Measurements from ENCODE around the gene PMPCA.
A peak's percentile ranks its signal among the peaks of the same experiment; 100 is the strongest.
"Not testable (repeated sequence)": the region's sequence is repeated elsewhere in the genome, so short reads cannot be mapped to it uniquely, and the experiment has no call there.

PMPCA gene

DNA sequence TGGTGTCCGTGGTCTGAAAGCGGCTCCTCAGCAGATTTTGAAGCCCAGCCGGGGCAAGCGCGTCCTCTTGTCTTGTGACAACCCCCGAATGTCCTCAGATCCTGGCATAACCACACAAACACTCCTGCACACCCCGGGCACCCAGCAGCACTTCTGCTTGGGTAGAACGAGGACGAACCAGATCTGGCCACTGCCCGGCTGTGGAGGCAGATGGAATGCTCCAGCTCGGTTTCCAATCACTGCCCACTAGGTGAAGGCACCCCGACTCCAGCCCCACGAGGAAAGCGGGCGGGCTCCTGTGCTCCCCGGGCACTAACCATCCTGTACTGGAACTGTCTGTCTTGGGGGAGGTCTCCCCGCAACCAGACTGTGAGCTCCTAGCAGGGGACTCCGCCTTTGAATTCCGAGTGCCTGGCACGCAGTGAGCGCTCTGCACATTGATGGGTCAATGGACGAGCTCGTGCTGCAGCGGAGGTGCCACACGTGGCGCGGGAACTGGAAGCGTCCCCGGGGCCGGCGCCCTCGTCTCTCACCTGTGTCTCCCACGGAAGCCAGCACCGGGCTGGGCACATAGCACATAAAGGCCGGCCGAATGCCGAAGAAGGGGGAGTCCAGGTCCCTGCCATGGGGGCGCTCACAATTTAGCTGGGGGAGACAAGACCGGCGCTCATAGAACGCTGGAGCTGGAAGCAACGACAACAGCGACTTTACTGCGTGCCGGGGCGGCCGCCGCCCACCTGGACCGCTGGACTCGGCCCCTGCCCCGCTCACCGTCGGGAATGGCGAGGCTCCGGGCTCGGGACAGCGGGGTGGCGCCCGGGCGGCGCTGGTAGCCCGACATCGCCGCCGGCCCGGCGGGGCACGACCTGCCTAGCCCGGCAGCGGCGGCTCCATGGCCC is 652 bp upstream of the PMPCA start:
- peak; percentile 47 for FAIRE-seq
- DNase-seq (ENCODE audit: insufficient read length, low spot score) = peak; percentile 63

DNA sequence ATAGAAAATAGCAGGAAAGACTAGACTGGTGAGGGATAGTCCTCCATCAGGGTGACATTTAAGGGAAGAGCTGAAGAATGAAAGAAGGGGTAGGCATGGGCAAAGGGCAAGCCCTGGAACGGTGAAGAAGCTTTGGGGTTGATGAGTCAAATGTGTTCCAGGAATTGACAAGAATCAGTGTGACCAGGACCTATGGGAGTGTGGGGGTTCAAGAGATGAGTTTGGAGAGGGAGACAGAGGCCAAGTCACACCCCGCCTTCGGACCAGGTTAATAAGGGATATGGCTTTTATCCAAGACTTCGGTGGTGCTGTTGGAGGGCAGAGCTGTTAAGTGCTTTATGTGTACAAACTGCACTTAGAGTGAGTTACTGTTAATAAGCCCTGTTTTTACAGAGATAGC is 920 bp downstream of the PMPCA start:
- FAIRE-seq = no peak
- DNase-seq (ENCODE audit: insufficient read length, low spot score) = no peak

DNA sequence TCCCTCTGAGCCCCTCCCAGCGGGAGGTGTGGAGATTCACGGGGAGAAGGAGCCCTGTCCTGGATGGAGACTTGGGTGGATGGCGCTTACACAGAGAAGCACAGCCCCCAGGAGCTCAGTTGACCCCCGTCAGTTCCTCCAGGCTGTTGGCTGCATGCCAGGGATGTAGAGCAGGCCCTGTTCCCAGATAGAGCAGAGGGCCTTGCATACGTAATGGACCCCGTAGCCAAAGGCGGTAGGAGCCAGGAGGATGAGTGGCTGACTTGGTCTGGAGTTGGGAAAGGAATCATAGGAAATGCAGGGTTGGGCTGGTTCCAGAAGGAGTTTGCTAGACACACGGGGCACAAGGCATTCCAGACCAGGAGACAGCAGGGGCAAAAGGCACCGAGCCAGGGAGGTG is 2.5 kb downstream of the PMPCA start:
- no peak for FAIRE-seq
- no peak for DNase-seq (ENCODE audit: insufficient read length, low spot score)

DNA sequence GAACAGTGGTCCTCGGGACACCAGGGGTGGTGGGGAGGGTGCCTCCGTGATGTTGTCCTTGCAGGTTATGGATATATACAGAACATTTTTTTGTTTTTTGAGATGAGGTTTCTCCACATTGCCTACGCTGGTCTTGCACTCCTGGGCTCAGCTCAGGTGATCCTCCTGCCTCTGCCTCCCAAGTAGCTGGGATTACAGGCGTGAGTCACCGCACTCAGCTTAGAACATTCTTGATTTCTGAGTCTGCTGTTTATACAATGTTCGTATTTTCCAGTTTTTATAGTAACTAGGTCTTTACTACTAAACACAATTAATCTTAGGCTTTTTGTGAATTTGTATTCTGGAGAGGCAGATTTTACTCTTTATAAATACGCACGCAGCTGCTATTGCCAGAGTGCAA is 6.0 kb downstream of the PMPCA start:
- no peak for FAIRE-seq
- DNase-seq (ENCODE audit: insufficient read length, low spot score) = no peak

DNA sequence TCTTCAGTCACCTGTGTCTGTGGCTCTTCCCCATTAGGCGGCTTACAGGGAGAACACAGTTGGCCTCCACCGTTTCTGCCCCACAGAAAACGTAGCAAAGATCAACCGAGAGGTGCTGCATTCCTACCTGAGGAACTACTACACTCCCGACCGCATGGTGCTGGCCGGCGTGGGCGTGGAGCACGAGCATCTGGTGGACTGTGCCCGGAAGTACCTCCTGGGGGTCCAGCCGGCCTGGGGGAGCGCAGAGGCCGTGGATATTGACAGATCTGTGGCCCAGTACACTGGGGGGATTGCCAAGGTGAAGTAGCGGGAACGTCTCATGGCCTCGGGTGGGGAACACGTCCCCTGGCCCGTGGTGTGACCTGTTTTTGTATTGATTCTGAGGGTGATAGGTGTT is 6.5 kb downstream of the PMPCA start:
- no peak for DNase-seq (ENCODE audit: insufficient read length, low spot score)
- FAIRE-seq = no peak

DNA sequence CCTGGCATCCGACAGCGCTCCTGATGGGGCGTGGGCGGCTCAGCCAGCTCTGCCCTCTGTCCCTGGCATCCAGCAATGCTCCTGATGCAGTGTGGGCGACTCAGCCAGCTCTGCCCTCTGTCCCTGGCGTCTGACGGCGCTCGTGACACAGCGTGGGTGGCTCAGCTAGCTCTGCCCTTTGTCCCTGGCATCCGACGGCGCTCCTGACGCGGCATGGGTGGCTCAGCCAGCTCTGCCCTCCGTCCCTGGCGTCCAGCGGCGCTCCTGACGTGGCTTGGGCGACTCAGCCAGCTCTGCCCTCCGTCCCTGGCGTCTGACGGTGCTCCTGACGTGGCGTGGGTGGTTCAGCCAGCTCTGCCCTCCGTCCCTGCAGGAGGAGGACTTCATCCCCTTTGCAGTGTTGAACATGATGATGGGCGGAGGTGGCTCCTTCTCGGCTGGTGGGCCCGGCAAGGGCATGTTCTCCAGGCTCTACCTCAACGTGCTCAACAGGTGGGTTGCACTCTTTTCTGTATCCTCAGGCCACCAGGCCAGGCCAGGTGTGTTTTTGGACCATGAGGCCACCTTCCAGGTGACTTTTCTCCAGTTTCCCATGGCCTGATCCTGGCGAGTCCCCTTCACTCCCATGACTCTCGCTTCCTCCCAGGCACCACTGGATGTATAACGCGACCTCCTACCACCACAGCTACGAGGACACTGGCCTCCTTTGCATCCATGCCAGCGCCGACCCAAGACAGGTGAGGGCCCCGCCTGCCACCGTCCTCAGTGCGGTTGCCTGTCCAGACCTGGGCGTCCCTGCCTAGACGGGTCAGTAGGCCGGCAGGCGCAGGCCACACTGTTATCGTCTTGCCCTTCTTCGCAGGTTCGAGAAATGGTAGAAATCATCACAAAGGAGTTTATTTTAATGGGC is 8.0 kb downstream of the PMPCA start:
- no peak for FAIRE-seq
- DNase-seq (ENCODE audit: insufficient read length, low spot score) = no peak

DNA sequence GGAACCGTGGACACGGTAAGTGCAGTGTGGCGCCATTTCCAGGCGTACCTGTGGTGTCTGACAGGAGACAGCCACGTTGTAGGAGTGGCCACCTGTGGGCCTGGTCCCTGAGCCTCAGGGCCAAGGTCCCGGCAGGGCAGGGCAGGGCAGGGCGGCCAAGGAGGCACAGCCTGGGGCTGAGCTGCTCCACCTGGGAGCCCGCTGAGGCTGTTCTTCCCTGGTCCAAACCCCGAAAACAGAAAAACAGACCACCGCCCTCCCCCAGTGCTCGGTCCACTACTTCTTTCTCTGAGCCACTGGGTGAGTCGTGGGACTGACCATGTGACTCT is 8.6 kb downstream of the PMPCA start:
- FAIRE-seq (no peak), DNase-seq (ENCODE audit: insufficient read length, low spot score) (no peak)

DNA sequence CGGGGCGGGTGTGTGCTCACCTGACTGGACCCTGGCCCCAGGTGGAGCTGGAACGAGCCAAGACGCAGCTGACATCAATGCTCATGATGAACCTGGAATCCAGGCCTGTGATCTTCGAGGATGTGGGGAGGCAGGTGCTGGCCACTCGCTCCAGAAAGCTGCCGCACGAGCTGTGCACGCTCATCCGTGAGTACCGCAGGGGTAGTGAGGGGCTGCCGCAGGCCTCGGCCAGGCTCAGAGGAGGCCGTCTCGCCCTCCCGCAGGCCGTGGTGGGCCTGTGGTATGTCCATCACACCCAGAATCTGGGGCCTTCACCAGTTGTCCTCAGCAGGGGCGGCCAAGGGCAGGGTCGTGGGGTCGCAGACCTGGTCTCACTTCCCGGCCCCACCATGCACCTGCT is 11.3 kb downstream of the PMPCA start:
- FAIRE-seq = no peak
- no peak for DNase-seq (ENCODE audit: insufficient read length, low spot score)

DNA sequence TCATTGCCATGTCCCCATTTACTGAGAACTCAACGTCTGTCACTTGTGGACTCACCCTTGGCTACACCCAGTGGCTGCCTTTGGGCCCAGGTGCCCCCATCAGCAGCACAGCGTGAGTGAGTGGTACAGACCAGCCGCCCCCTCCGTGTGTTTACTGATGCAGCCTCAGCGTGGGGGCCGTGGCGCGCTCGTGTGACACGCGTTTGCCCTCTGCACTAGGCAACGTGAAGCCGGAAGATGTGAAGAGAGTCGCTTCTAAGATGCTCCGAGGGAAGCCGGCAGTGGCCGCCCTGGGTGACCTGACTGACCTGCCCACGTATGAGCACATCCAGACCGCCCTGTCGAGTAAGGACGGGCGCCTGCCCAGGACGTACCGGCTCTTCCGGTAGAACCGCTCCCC is 12.4 kb downstream of the PMPCA start:
- no peak for FAIRE-seq
- DNase-seq (ENCODE audit: insufficient read length, low spot score) = no peak

DNA sequence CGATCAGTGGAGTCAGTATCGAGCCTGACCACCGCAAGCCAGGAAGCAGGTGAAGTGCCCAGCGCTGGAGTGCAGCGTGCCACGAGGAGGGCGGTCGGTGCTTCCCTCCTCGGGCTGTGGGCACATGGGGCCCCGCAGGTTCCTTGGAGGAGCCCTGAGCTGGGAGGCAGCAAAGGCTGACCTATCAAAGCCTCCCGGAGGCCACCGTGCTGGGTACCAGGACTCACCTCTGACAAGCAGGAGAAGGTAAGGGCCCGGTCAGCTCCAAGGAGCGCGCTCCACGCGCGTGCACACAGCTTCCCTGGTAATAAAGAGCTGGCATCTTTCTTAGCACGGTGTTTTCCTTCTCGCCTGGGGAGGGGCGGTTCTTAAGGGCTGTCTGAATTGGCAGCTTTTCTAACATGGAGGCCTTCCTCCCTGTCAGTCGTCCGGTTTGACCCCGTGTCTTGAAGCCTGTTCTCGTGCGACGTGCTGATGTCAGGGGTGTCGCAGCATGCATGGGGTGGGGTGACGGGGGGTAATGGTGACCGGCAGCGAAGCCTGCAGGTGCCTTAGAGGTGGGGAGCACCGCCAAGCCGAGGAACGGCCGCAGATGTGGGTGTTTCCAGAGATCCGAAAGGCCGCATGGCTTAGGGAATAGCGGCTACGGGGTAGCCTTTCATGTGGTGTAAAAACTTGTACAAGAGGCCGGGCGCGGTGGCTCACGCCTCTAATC is 13.1 kb downstream of the PMPCA start:
- no peak for DNase-seq (ENCODE audit: insufficient read length, low spot score)
- FAIRE-seq = no peak

DNA sequence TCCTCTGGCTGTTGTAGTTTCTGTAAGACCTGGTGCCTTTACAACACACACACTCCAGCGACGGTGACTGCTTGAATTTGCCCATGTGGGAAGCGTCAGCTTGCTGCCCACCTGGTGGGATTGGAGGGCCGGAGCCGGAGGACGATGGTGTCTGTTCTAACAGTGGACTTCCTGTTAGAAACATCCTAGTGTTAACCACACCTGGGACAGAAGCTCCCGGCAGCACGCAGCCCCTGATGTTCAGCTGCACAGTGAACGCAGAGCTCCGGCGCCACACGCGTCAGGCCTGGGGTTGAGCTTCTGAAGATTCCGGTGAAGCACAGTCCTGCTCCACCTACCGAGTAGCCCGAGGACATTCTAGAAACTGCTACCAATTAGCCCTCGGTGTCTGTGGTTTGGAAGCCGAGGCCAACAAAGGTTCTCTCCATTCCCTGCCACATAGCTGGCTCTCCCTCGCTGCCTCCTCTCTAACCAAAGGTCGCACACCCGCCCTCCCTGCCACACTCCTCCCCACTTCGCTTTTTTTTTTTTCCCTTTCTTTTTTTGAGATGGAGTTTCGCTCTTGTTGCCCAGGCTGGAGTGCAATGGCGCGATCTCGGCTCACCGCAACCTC is 14.4 kb downstream of the PMPCA start:
- FAIRE-seq (no peak), DNase-seq (ENCODE audit: insufficient read length, low spot score) (no peak)

DNA sequence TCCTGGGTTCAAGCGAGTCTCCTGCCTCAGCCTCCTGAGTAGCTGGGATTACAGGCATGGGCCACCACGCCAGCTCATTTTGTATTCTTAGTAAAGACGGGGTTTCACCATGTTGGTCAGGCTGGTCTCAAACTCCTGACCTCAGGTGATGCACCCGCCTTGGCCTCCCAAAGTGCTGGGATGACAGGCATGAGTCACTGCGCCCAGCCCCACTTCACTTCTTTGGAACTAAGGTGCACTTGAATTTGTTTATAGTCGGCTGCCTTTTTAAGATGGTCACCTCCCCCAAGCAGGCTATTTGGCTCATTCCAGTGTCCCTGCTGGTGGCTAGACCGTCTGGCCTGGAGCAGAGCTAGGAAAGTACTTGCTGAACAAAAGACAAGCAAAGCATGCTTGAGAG is 14.9 kb downstream of the PMPCA start:
- not testable (repeated sequence) for DNase-seq (ENCODE audit: insufficient read length, low spot score); FAIRE-seq

DNA sequence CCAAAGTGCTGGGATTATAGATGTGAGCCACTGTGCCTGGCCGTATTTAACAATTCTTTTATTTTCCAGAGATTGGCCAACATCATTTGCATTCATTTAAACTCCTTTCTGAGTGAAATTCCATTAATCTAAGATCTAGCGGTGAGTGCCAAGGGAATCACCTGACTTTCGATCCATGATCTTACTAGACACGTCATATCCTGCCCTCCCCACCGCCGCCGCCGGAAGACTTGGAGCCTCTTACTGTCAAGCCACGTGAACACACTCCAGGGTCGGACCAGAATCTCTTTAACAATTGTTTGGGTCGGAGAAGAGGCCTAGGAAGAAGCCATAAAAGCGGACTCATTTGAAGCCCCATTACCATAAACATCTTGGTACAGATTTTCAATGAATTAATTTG is 16.3 kb downstream of the PMPCA start:
- DNase-seq (ENCODE audit: insufficient read length, low spot score) (no peak), FAIRE-seq (no peak)

DNA sequence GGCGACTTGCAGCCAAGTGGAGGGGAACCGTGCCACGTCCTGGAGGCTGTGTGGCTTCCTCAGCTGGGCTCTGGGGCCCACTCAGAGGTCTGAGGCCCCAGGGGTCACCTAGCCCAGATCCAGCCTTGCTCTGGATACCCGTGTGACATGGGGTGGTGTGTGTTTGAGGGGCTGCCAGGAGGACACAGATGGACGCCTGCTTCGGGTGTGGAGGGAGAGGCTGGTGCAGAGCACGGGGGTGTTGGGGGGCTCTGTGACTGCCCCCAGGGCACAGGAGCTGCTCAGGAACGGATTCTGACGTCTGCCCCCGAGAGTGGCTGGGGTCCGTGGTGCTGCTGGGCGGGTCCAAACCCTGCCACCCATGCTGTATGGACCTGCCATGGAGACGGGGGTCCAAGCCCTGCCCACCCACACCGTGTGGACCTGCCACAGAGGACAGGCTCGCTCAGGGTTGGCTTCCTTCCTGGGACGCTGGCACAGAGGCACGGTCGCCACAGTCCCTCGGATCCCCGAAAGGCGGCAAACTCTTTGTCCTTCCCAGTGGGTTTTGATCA is 18.7 kb downstream of the PMPCA start:
- no peak for FAIRE-seq
- no peak for DNase-seq (ENCODE audit: insufficient read length, low spot score)

DNA sequence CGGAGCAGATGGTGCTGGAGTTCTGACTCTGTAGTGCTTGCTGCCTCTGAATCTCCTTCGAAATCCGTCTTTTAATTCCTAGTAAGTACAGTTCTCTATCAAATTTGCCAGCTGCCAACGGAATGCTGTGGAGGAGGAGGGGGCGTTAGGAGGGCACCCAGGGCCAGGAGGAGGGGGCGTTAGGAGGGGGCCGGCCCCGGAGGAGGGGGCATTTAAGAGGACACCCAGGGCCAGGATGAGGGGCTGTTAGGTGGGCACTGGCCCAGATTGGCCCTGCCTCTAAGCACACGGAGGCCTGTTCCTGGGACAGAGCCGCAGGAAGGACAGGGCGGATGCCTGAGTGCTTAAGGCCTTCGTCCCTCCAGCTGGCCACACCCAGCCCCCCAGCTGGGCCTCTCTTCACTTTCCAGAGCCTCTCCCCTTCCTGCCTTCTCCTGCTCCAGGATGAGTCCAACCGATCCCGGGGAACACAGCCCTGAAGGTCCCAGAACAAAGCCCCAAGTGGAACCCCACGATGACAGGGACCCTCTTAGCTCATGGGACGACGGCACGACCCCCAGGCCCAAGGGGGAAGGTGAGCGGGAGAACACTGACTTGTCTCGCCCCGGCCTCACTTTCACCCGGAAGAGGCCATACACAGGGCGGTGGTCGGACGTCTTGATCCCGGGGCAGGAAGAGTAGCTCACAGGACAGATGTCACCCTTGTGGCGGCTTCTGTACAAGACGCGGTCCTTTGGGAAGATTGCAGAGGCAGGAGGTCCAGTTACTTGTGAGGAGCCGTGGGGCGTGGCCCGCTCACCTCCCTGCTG is 19.4 kb downstream of the PMPCA start:
- FAIRE-seq = no peak
- no peak for DNase-seq (ENCODE audit: insufficient read length, low spot score)

DNA sequence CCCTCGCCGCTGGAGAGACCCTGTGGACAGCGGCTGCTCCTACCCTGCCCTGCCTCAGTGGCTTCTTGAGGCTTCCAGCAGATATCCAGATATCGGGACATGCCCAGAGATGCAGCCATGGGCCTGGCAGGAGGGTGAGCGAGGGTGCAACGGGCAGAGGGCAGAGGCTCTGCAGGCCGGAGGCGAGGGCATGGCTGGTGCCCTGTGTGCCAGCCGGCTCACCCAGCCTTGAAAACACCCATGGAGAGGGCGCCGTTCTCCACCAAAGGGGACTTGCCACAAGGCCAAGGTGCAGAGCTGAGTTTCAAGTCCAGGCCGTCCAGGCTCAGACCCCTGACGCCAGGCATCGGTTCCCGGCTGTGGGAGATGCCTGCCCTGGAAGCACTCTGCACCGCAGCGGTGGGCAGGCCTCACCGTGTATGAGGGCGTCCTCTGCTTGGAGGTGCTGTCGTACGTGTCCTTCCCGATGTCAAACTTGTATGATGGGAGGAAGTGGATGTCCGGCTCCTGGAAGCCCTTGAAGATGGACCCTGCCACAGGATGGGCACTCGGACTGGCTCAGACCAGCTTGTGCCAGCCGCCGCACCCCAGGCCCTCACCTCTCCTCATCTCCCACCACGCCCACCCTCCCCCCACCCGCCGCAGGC is 20.3 kb downstream of the PMPCA start:
- DNase-seq (ENCODE audit: insufficient read length, low spot score) = no peak
- FAIRE-seq = no peak

DNA sequence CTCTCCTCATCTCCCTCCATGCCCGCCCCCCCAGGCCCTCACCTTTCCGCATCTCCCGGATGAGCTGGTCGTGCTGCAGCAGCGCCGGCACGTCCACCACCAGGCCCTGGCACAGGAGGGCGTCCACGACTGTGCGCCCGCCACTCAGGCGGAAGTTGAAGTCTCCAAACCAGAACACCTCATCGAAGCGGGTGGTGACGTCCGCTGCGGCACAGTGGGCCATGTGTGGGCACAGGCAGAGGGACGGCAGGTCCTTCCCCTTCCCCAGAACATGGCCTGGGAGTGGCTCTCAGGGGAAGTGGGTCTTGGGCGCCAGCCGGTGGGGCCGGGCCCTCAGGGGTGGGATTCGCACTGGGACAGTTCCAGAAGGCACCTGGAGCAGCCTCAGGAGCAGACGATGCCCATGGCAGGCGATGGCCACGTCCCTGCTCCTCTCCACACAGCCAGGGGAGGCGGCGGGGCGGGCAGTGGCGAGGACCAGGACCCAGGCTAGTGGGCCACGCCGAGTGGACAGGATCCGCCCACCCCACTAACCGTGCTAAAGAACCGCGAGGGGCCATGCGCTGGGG is 21.4 kb downstream of the PMPCA start:
- DNase-seq (ENCODE audit: insufficient read length, low spot score) = no peak
- no peak for FAIRE-seq

DNA sequence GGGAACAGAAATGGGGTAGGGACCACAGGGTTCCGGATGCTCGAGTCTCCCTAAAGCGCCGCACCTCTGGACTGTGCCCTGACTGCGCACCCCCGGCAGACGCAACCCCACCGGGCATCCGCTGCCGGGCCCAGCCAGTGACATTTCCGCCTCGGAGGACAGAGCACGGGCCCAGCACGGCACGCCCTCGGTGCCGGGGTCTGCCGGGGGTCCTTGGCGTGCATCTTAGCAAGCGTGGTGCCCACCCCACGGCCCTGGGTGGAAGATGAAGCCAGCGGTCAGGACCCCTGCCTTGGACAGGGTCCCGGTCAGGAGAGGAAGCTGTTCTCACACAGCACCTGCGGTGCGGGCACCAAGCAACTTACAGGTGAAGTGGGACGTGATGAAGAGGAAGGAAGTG is 22.1 kb downstream of the PMPCA start:
- no peak for FAIRE-seq
- no peak for DNase-seq (ENCODE audit: insufficient read length, low spot score)

Measured in GM19239 (cell line).